Activated T-helper 17 cell treated with anti-CD3 and anti-CD28 coated beads, Interleukin-2, amount 50 U/mL, for 72 hours (primary cell): ENCODE results near the gene PARN. TPM values are rescaled to one million over a fixed set of nuclear protein-coding genes. Genes with fewer than 3 reads are reported as not detected.
A peak's percentile ranks its signal among the peaks of the same experiment; 100 is the strongest.
"Not testable (repeated sequence)": the region's sequence is repeated elsewhere in the genome, so short reads cannot be mapped to it uniquely, and the experiment has no call there.

ENCODE experiments used
- ATAC-seq: fragments of 150-1000 bp; cut with Tn5 transposase; replicated peaks from 2 replicates; pipeline ENCODE4 v1.10.0; 2021; ENCODE audit warnings: mild to moderate bottlenecking, moderate library complexity
- H3K27ac Mint-ChIP-seq: one replicate; pipeline ENCODE4 v1.8.0; 2022; ENCODE audit warnings: mixed read lengths
- H3K27me3 Mint-ChIP-seq: one replicate; pipeline ENCODE4 v1.8.0; 2022; ENCODE audit warnings: mixed read lengths
- H3K36me3 Mint-ChIP-seq: one replicate; pipeline ENCODE4 v1.8.0; 2022; ENCODE audit warnings: low read depth, mild to moderate bottlenecking, mixed read lengths
- H3K4me1 Mint-ChIP-seq: one replicate; pipeline ENCODE4 v1.8.0; 2022; ENCODE audit warnings: mixed read lengths
- H3K4me3 Mint-ChIP-seq: one replicate; pipeline ENCODE4 v1.8.0; 2022; ENCODE audit warnings: mild to moderate bottlenecking, mixed read lengths
- H3K9me3 Mint-ChIP-seq: one replicate; pipeline ENCODE4 v1.8.0; 2022; ENCODE audit warnings: mixed read lengths
- total RNA-seq, 2 donors: library from RNA; stranded (reverse); gene quantifications; one replicate each; pipeline ENCODE4 v1.2.3, GENCODE V29; 2022

PARN gene
- total RNA-seq, 2 donors from 2014 or later = 28.0 to 46.3 TPM

DNA sequence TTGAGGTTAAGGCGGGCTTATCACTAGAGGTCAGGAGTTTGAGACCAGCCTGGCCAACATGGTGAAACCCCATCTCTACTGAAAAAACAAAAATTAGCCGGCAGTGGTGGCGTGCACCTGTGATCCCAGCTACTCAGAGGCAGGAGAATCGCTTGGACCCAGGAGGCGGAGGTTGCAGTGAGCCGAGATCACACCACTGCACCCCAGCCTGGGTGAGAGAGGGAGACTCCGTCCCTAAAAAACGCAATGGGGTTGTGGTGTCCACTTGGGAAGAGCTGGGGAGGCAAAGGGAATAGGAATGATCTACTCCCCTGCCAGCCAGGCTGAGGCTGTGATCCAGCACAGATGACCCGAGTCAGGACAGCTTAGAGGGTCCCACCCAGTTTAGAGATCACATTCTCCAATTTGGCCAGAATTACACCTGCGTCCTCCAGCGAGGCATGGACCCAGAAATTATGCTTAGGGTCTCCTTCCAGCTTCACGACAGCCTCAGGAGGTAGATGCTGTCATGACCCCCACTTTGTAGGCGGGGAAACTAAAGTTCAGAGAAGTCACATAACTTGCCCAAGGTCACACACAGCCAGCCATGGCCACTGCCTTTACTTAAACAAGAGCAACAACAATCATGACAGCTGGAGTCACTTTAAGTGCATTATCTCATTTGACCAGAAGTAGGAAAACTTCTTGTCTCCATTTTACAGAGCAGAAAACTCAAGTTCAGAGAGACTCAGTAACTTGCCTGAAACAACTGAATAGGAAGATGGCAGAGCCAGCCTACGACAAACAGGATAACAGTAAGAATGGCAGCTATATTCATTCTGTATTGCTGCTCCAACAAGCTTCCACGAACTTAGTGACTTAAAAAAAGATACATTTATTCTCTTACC, 227.7 kb downstream of the PARN start:
- H3K4me1 Mint-ChIP-seq, H3K27me3 Mint-ChIP-seq, H3K27ac Mint-ChIP-seq, H3K36me3 Mint-ChIP-seq, H3K9me3 Mint-ChIP-seq, ATAC-seq, H3K4me3 Mint-ChIP-seq: not testable (repeated sequence)

DNA sequence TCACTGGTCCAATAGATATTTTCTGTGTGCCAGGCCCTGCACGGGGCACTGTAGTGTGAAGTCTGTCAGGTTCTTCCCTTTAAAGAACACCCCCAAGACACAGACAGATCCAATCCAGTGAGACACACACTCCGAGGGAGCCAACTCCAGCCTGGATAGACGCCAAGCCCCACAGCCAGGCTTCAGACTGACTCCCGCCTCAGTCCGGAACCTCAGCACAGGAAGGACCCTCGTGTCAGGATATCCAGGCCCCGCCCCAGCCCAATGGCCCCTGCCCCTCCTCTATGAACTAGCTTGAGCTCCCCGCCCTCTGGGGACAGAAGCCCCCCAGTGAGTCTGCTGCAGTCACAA, 228.4 kb downstream of the PARN start:
- H3K9me3 Mint-ChIP-seq, H3K4me1 Mint-ChIP-seq, H3K4me3 Mint-ChIP-seq, H3K27me3 Mint-ChIP-seq, H3K27ac Mint-ChIP-seq, H3K36me3 Mint-ChIP-seq, ATAC-seq: not testable (repeated sequence)

DNA sequence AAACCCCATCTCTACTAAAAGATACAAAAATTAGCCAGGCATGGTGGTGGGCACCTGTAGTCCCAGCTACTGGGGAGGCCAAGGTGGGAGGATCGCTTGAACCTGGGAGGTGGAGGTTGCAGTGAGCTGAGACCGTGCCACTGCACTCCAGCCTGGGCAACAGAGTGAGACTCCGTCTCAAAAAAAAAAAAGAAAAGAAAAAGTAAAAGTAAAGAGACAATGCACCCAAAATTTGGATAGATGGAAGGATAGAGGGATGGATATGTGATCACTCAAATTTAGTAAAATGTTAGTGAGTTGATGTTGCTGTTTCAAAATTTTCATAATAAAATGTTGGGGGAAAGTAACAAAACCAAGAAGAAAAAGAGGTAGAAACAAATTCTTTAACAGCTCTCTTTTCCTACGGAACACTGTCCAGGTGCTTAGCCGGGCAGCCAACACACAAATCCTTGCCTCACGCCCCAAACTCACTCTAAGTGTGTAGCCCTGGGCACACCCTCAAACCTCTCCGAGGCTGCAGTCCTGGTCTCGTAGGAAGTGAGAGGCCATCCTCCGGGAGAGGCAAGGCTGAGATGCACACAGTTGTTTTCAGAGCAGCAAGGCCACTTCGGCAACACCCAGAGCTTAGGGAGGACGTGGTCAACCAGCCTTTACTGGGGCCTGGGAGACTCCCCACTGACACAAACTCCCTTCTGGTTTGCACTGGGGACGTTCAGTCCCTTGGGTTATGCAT, 228.9 kb downstream of the PARN start:
- H3K9me3 Mint-ChIP-seq, H3K27ac Mint-ChIP-seq, ATAC-seq, H3K27me3 Mint-ChIP-seq, H3K4me3 Mint-ChIP-seq, H3K4me1 Mint-ChIP-seq, H3K36me3 Mint-ChIP-seq: not testable (repeated sequence)

DNA sequence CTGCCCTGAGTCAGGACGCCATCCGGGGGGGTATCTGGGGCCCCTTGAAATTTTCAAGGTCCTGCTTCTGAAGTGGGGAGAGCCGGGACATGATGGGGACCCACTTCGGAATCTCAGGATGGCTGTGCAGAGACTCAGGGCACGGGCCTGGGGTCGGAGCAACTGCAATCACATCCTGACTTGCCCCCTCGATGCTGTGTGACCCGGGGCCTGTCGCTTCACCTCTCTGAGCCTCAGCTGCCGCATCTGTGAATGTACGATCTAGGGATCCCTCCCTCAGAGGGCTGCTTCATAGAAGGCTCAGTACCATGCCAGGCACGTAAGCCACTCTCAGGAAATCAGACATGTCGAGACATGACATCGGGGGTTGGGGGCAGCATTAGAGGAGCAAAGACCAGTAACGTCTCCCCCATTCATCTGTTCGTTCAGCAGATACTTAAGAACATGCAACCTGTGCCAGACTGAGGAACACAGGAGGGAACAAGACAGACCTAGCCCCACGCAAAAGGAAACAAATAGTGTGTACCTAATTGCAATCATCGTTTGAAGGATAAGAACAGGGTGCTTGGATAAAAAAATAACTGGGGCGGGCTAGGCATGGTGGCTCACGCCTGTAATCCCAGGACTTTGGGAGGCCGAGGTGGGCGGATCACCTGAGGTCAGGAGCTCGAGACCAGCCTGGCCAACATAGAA, 229.6 kb downstream of the PARN start:
- no peaks in the 10 kb centered on the region for H3K36me3 Mint-ChIP-seq
- no peak overlapping the region for H3K27ac Mint-ChIP-seq
- no peaks in the 10 kb centered on the region for H3K4me1 Mint-ChIP-seq
- peaks cover 3% of the 10 kb centered on the region for H3K27me3 Mint-ChIP-seq
- H3K9me3 Mint-ChIP-seq = no peaks in the 10 kb centered on the region
- no peak overlapping the region for H3K4me3 Mint-ChIP-seq
- ATAC-seq = no peak

DNA sequence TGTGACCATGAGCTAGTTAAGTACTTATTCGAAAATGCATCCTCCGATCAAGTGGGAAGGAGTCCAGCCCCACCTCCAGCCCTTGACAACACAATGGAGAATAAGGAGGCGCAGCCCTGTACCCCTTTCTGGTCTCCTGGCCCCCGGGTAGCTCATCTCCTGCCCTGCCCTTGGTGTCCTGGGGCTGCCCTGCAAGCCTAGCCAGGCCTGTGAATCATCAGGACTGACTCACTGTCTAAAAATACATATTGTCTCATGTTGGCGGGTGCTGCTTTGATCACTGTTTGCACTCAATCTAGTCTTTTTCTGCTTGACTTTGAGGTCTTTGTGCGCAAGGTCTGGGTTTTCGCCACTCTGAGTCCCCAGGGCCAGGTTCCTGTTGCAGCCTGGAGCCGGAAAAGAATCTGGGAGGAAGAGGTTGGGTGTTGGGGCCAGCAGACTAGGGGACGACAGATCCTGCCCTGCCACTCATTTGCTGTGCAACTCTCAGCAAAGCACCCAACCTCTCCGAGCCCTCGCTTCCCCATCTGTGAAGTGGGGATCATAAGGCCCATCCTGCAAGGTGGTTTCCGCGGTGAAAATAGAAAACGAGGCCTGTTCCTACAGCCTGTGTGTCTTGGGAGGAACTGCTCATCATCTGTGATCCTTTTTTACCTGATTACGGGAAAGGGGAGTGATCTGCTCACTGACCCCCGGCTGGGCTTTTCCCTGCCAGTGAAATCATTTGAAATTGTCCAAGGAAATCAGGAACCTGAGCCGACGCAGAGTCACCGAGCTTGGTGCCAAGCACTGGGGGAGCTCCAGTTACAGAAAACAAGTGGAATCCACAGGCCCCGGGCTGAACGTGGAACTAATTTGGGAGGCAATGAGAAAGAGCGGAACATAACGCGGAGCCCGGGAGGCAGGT, 230.4 kb downstream of the PARN start:
- H3K9me3 Mint-ChIP-seq = no peaks in the 10 kb centered on the region
- ATAC-seq = peak; percentile 66
- no peak overlapping the region for H3K27ac Mint-ChIP-seq
- H3K36me3 Mint-ChIP-seq = no peaks in the 10 kb centered on the region
- H3K4me3 Mint-ChIP-seq = no peak overlapping the region
- peaks cover 3% of the 10 kb centered on the region for H3K27me3 Mint-ChIP-seq
- H3K4me1 Mint-ChIP-seq = no peaks in the 10 kb centered on the region

DNA sequence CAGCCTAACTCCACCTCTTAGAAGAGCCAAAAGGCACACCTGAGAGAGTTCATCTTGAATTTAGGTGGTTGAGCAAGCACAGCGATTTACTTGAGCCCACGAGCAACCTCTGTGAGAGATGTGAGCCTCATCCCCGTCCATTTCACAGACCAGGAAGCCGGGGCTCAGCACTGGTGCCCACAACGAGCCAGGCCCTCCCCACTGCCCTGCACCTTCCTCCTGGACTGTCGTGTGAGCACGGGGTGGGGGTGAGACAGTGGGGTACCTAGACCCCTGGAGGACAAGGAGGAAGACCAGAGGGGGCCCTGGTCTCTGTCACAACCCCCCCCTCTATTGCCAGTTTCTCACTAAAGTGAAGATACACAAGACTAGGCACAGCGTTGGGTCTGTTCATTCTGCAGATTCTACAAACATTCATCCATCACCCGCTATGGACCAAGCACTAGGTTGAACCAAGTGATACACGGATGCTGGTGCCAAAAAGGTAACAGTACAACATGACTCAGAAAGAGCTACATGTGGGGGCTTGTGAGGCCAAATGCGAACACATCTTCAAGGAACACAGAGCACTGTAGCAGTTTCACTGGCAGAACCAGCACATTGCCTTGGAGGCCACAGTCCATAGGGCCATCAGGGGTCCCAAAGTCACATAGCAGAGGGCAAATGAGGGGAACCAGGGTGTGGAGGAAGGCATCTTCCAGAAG, 231.9 kb downstream of the PARN start:
- no peaks in the 10 kb centered on the region for H3K36me3 Mint-ChIP-seq
- no peak for ATAC-seq
- H3K27me3 Mint-ChIP-seq = peaks cover 3% of the 10 kb centered on the region
- no peaks in the 10 kb centered on the region for H3K4me1 Mint-ChIP-seq
- no peaks in the 10 kb centered on the region for H3K9me3 Mint-ChIP-seq
- H3K27ac Mint-ChIP-seq = no peak overlapping the region
- no peak overlapping the region for H3K4me3 Mint-ChIP-seq

DNA sequence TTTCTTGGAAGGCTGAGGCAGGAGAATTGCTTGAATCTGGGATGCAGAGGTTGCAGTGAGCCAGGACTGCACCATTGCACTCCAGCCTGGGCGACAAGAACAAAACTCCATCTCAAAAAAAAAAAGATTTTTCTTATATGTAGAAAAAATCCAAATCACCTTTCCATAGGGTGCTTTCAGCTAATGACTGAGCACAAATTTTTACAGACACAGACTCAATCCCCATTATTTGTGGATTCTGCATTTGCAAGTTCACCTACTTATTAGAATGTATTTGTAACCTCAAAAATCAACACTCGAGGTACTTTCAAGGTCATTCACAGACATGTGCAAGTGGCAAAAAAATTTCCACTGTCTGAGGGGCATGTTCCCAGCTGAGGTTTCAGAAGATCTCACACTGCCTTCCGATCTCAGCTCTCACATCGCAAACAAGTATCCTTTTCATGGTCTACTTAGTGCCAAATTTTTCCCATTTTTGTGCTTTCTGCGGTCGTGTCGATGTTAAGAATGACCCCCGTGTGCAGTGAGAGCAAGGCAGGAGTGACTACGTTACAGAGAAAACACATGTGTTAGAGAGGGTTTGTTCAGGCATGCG, 234.3 kb downstream of the PARN start:
- H3K4me1 Mint-ChIP-seq, ATAC-seq, H3K9me3 Mint-ChIP-seq, H3K4me3 Mint-ChIP-seq, H3K36me3 Mint-ChIP-seq, H3K27ac Mint-ChIP-seq, H3K27me3 Mint-ChIP-seq: not testable (repeated sequence)

DNA sequence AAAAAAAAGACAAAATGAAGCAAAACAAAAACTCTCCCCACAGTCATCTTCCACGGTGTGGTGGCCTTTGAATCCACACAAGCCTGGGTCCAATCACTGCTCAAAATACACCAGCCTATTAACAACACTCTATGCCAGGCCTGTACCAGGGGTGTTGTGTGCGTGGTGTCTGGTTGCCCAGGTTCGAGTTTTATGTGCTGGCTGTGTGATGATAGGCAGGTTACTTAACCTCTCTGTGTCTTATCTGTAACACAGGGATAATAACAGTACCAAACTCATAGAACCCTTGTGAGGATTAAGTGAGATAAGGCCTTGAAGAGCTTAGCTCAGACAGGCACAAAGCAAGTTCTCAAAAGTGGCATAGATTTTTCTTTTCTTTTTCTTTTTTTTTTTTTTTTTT, 235.2 kb downstream of the PARN start:
- no peaks in the 10 kb centered on the region for H3K9me3 Mint-ChIP-seq
- no peaks in the 10 kb centered on the region for H3K4me1 Mint-ChIP-seq
- ATAC-seq = no peak
- no peak overlapping the region for H3K4me3 Mint-ChIP-seq
- H3K27me3 Mint-ChIP-seq = no peaks in the 10 kb centered on the region
- no peak overlapping the region for H3K27ac Mint-ChIP-seq
- H3K36me3 Mint-ChIP-seq = no peaks in the 10 kb centered on the region

DNA sequence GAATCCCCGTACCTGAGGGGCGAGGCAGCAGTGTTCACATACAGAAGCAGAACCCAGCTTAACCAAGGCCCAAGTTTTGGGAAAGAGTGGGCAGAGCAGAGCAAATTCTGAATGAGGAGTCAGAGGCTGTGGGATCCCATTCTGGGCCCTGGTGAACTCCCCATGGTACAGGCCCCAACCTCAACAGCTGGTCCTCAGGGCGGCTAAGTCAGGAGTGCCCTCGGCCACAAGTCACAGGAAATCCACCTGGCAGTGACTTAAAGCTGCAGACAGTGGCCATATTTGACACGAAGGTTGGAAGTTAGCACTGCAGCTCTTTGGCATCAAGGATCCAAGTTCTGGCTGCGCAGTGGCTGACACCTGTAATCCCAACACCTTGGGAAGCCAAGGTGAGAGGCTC, 237.1 kb downstream of the PARN start:
- no peaks in the 10 kb centered on the region for H3K4me1 Mint-ChIP-seq
- no peak overlapping the region for H3K27ac Mint-ChIP-seq
- no peak overlapping the region for H3K4me3 Mint-ChIP-seq
- no peaks in the 10 kb centered on the region for H3K27me3 Mint-ChIP-seq
- no peaks in the 10 kb centered on the region for H3K36me3 Mint-ChIP-seq
- no peak for ATAC-seq
- no peaks in the 10 kb centered on the region for H3K9me3 Mint-ChIP-seq

DNA sequence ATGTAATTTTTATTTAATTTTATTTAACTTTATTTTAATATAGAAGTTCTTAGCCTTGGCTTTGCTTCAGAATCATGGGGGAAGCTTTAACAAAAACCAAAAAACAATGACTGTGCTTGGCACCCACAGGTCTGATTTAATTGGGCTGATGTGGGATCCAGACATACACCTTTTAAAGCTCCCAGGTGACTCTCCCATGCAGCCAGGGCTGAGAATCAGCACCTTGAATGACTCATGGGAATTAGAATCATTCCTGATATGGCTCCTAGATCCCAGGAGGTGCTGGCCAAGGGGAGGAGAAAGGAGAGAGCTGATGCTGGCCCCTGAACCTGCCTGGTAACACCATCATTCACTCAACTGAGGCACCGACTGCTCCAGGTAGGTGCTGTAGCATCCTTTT, 240.7 kb downstream of the PARN start:
- Mint-ChIP-seq H3K27me3 (no peaks in the 10 kb centered on the region), H3K4me1 (no peaks in the 10 kb centered on the region), H3K36me3 (no peaks in the 10 kb centered on the region), H3K9me3 (no peaks in the 10 kb centered on the region), H3K27ac (no peak overlapping the region), H3K4me3 (no peak overlapping the region)
- ATAC-seq = no peak

DNA sequence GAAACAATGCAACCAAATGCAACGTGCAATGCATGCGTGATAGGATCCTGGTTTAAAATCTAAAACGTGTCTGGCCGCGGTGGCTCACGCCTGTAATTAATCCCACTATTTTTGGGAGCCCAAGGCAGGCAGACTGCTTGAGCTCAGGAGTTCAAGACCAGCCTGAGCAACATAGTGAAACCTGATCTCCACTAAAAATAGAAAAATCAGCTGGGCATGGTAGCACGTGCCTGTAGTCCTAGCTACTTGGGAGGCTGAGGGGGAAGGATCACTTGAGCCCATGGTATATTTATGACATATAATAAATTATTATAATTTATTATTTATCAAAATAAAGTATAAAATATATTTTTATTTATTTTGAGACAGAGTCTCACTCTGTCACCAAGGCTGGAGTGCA, 241.8 kb downstream of the PARN start:
- Mint-ChIP-seq H3K36me3 (no peaks in the 10 kb centered on the region), H3K27me3 (no peaks in the 10 kb centered on the region), H3K9me3 (no peaks in the 10 kb centered on the region), H3K4me1 (no peaks in the 10 kb centered on the region), H3K4me3 (no peak overlapping the region), H3K27ac (no peak overlapping the region)
- no peak for ATAC-seq

DNA sequence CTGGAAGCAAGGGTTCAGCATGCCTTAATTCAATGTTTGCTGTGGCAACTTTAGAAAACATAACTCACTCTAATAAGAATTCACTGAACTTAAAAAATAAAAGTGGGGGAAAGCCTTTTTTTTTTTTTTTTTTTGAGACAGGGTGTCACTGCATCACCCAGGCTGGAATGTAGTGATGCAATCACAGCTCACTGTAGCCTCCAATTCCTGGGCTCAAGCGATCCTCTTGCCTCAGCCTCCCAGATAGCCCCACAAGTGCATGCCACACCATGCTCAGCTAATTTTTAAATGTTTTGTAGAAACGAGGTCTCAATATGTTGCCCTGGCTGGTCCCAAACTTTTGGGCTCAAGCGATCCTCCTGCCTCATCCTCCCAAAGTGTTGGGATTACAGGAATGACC, 243.9 kb downstream of the PARN start:
- Mint-ChIP-seq H3K36me3 (no peaks in the 10 kb centered on the region), H3K4me1 (no peaks in the 10 kb centered on the region), H3K9me3 (no peaks in the 10 kb centered on the region), H3K27ac (no peak overlapping the region), H3K27me3 (no peaks in the 10 kb centered on the region), H3K4me3 (no peak overlapping the region)
- ATAC-seq = no peak
